ENCODE results near the gene LRRC45.

Gene LRRC45

GRCh38 chr17:81994593-81995462 is 28.3 kb upstream of the LRRC45 start:
- no peak for TF ChIP-seq ZFP3 (CRISPR knock-in tag; IDR thresholded peaks at IDR 0.05)
- TF ChIP-seq ZNF70 (CRISPR knock-in tag; IDR thresholded peaks at IDR 0.05) = no peak
- no peak for TF ChIP-seq CSDC2 (CRISPR knock-in tag; IDR thresholded peaks at IDR 0.05)
- TF ChIP-seq RARB (CRISPR knock-in tag; IDR thresholded peaks at IDR 0.05) = no peak
- no peak for TF ChIP-seq BACH2 (CRISPR knock-in tag; IDR thresholded peaks at IDR 0.05; ENCODE audit: borderline replicate concordance)
- no peak for TF ChIP-seq PPARA (CRISPR knock-in tag; IDR thresholded peaks at IDR 0.05; ENCODE audit: borderline replicate concordance)
- TF ChIP-seq TCF4 (CRISPR knock-in tag; IDR thresholded peaks at IDR 0.05; ENCODE audit: borderline replicate concordance) = no peak
- no peak for TF ChIP-seq ESRRG (CRISPR knock-in tag; IDR thresholded peaks at IDR 0.05)
- no peak for TF ChIP-seq ZNF8 (CRISPR knock-in tag; IDR thresholded peaks at IDR 0.05)
- TF ChIP-seq POU6F1 (CRISPR knock-in tag; IDR thresholded peaks at IDR 0.05; ENCODE audit: borderline replicate concordance, low read depth) = no peak
- no peak for TF ChIP-seq GLIS3 (CRISPR knock-in tag; IDR thresholded peaks at IDR 0.05)
- no peak for TF ChIP-seq OSR1 (CRISPR knock-in tag; IDR thresholded peaks at IDR 0.05)
- TF ChIP-seq CREB5 (CRISPR knock-in tag; IDR thresholded peaks at IDR 0.05; ENCODE audit: low read depth) = no peak
- no peak for TF ChIP-seq ISL1 (CRISPR knock-in tag; IDR thresholded peaks at IDR 0.05)
- TF ChIP-seq PATZ1 (CRISPR knock-in tag; IDR thresholded peaks at IDR 0.05; ENCODE audit: borderline replicate concordance) = no peak
- TF ChIP-seq TSHZ2 (CRISPR knock-in tag; IDR thresholded peaks at IDR 0.05) = no peak
- TF ChIP-seq CSRNP3 (CRISPR knock-in tag; IDR thresholded peaks at IDR 0.05) = no peak
- no peak for TF ChIP-seq ZC3H10 (CRISPR knock-in tag; IDR thresholded peaks at IDR 0.05)
- no peak for TF ChIP-seq SNAI2 (CRISPR knock-in tag; IDR thresholded peaks at IDR 0.05)
- no peak for TF ChIP-seq ZFP30 (CRISPR knock-in tag; IDR thresholded peaks at IDR 0.05)
- ATAC-seq = no peak

- ATAC-seq = no peak
- TF ChIP-seq ESRRG (CRISPR knock-in tag; IDR thresholded peaks at IDR 0.05) (no peak), TSHZ2 (CRISPR knock-in tag; IDR thresholded peaks at IDR 0.05) (no peak), TCF4 (CRISPR knock-in tag; IDR thresholded peaks at IDR 0.05; ENCODE audit: borderline replicate concordance) (no peak), CREB5 (CRISPR knock-in tag; IDR thresholded peaks at IDR 0.05; ENCODE audit: low read depth) (no peak), ZNF8 (CRISPR knock-in tag; IDR thresholded peaks at IDR 0.05) (no peak), OSR1 (CRISPR knock-in tag; IDR thresholded peaks at IDR 0.05) (no peak), CSDC2 (CRISPR knock-in tag; IDR thresholded peaks at IDR 0.05) (no peak)
Measured at GRCh38 chr17:81995463-81996231, 27.5 kb upstream of the LRRC45 start.
